Right atrium auricular region (tissue), 2 donors: Measurements from ENCODE around the gene NRROS. TPM values are rescaled to one million over a fixed set of nuclear protein-coding genes. Genes with fewer than 3 reads are reported as not detected.

Source experiments
- total RNA-seq, 2 donors: library from RNA; depleted of rRNA; stranded (reverse); fragments of >200 nt; gene quantifications; one replicate each; pipeline ENCODE4 v1.1.0, GENCODE V29; 2016

Gene NRROS
- total RNA-seq, 2 donors from 2014 or later, result 2.4 to 4.8 TPM

Other genes with a start within 250 kb of the NRROS start
- 10 to 100 TPM; 10.5 to 13.3 TPM for gene UBXN7, start 207.3 kb upstream of the NRROS start, total RNA-seq
- gene RNF168, start 135.9 kb upstream of the NRROS start, total RNA-seq, result 10 to 100 TPM; 14.9 to 15.5 TPM
- 10 to 100 TPM in 1 of 2 donors, 1 to 10 TPM in 1; 3.6 to 42.3 TPM for gene SMCO1, start 124.3 kb upstream of the NRROS start, total RNA-seq
- 1 to 10 TPM; 3.0 to 4.3 TPM for gene WDR53, start 71.1 kb upstream of the NRROS start, total RNA-seq
- 1 to 10 TPM; 6.3 to 6.5 TPM for gene FBXO45, start 71.0 kb upstream of the NRROS start, total RNA-seq
- 1 to 10 TPM; 1.1 to 1.4 TPM for gene CEP19, start 72.6 kb downstream of the NRROS start, total RNA-seq
- 10 to 100 TPM; 12.0 to 25.0 TPM for gene PIGX, start 72.7 kb downstream of the NRROS start, total RNA-seq
- gene PAK2, start 100.2 kb downstream of the NRROS start, total RNA-seq, result 10 to 100 TPM; 47.5 to 48.7 TPM
- 10 to 100 TPM; 18.7 to 22.1 TPM for gene SENP5, start 228.2 kb downstream of the NRROS start, total RNA-seq